ENCODE measurements around the gene PDZRN4.

The PDZRN4 gene

DNA sequence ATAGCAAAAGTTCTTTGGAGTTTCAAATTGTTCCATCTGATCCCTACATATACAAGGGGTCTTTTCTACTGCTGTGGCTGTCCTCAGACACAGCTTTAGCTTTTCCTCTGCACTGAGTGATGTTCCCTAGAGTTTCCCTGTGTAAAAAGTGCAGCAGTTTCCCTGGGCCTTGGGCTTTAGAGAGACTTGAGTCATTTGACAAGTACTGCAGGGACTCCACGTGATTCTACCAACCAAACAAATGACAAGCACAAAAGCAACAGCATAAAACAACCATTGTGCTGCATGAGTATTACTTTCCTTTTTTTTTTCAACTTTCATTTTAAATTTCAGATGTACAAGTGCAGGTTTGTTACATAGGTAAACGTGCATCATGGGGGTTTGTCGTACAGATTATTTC, 272.8 kb downstream of the PDZRN4 start:
- TF ChIP-seq, protein P1, sequence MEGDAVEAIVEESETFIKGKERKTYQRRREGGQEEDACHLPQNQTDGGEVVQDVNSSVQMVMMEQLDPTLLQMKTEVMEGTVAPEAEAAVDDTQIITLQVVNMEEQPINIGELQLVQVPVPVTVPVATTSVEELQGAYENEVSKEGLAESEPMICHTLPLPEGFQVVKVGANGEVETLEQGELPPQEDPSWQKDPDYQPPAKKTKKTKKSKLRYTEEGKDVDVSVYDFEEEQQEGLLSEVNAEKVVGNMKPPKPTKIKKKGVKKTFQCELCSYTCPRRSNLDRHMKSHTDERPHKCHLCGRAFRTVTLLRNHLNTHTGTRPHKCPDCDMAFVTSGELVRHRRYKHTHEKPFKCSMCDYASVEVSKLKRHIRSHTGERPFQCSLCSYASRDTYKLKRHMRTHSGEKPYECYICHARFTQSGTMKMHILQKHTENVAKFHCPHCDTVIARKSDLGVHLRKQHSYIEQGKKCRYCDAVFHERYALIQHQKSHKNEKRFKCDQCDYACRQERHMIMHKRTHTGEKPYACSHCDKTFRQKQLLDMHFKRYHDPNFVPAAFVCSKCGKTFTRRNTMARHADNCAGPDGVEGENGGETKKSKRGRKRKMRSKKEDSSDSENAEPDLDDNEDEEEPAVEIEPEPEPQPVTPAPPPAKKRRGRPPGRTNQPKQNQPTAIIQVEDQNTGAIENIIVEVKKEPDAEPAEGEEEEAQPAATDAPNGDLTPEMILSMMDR (conservative IDR thresholded peaks at IDR 0.05; ENCODE audit: low read depth, low read length): no peak
- H3K4me3 ChIP-seq (ENCODE audit: low read length): no peak overlapping the region

DNA sequence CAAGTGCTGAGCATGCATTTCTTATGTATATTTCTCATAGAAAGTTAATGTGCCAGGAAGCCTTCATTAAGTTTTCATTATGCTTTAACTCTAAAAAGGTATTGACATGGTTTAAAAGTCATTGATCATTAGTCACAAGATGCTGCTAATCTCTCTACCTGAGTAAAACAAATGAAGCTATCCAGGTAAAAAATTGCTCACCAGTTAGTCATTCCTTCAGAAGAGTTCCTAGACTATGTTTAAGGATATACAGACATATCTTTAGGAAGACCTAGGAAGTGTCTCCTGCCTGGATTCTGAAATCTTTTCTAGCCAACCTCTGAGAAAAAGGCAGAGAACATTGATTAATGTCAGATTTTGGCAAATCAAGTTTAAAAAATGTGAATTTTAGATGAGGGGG, 274.2 kb downstream of the PDZRN4 start:
- H3K4me3 ChIP-seq (ENCODE audit: low read length): no peak overlapping the region
- DNase-seq (ENCODE audit: low read depth): no peak
- TF ChIP-seq, protein P1 (conservative IDR thresholded peaks at IDR 0.05; ENCODE audit: low read depth, low read length): no peak

More for the DNA sequence above, 272.8 kb downstream of the PDZRN4 start:
- DNase-seq (ENCODE audit: low read depth): no peak

DNA sequence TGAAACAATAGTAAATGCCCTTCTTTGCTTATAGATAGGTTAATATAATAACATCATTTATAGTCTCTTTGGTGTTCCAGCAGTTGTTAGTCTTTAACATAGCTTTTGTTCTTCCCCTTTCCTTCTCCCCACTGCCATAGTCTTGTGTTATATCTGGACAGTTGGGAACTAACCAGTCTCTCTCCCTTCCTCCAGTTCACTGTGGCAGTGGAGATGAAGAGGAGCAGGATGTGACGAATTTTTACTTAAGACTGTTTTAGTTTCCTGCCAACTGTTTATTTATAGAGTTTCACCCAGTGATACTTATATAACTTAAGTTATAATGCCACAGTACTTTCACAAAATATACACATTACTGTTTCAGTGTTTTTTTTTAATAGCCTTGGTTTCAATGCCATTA, 277.4 kb downstream of the PDZRN4 start:
- no peak for DNase-seq (ENCODE audit: low read depth)
- TF ChIP-seq, protein P1 (conservative IDR thresholded peaks at IDR 0.05; ENCODE audit: low read depth, low read length): no peak
- no peak overlapping the region for H3K4me3 ChIP-seq (ENCODE audit: low read length)

DNA sequence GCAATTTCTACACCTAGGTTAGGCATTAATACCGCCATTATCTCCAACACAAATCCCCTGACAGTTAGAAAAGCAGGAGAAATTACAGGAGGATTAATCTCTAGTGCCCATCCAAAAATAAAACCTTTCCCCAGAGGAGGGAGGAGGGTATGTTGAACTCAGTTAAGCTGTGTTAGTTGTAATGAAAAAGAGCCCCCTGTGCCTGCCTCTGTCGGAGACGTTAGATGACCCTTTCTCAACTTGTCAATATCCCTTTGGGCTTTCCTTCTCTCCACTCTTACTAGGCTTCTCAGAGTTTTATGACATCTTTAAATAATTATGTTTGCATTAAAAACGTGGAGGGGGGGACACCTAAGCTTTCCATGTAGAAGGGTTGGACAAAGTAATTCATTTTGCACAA, 278.2 kb downstream of the PDZRN4 start:
- DNase-seq (ENCODE audit: low read depth): no peak
- H3K4me3 ChIP-seq (ENCODE audit: low read length): no peak overlapping the region
- TF ChIP-seq, protein P1 (conservative IDR thresholded peaks at IDR 0.05; ENCODE audit: low read depth, low read length): no peak

DNA sequence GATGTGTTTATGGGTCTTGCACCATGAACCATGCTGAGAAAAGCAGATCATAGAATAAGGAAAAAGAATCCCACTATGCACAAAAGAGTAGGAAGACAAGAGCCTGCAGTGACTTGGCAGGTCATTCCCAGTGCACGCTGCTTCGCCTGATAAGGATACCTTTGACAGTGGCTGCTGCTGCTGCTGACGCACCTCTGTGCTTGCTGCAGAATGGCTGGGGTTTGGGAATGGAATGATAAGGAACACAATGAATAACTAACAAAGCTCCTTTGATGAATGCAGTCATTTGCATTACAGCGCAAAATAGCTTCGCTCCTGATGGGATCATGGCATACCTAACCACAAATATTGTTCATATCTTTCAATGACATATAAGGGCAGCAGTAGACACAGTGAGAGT, 278.7 kb downstream of the PDZRN4 start:
- no peak overlapping the region for H3K4me3 ChIP-seq (ENCODE audit: low read length)
- TF ChIP-seq, protein P1 (conservative IDR thresholded peaks at IDR 0.05; ENCODE audit: low read depth, low read length): no peak
- no peak for DNase-seq (ENCODE audit: low read depth)

DNA sequence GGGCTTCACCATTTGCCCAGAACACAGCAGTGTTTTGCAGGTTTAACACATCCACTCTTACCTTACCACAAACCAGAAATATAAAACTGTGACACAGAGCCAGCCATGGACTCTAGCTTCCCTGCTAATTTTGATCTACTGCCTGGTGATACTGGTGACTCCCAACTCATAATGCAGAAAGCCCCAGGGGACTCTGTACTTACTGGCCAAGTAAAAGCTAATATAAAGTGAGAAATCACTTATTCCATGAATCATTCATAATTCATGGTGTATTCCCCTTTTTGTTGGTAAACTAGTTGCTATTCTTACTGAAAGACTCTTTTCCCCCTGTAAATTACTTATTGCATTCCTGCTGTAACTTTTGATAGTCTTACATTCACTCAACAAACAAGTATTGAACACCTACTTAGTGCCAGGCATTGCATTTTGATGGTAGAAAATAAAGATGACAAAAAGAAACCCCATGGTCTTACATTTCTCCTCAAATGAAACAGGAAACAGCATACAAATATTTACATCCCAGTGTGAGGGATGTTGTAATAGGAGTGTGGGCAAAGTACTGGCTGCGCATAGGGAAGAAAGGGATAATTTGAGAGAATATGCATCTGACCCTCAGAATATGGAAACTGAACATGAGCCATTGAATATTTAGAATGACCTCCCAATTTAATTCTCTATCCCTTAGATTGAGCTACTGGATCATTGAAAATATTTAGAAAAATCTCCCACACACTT, 279.6 kb downstream of the PDZRN4 start:
- TF ChIP-seq, protein P1 (conservative IDR thresholded peaks at IDR 0.05; ENCODE audit: low read depth, low read length): no peak
- no peak overlapping the region for H3K4me3 ChIP-seq (ENCODE audit: low read length)
- DNase-seq (ENCODE audit: low read depth): no peak

DNA sequence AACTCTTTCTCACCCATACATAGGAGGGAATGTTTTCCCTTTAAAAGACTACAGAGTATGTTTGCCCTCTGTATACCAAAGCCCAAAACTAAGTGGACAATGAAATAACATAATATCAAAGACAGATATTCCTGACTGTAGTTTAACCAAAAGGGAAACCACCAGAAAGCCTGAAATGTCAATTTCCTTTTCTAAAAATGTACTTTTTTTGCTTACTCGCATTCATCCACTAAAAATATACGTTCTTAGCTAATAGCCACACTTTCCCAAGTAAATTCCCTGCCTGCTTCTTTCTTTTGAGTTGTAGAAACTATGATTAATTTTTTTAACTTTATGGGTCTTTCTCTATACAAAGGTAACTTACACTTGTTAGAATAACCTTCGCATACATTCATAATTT, 280.2 kb downstream of the PDZRN4 start:
- no peak overlapping the region for H3K4me3 ChIP-seq (ENCODE audit: low read length)
- DNase-seq (ENCODE audit: low read depth): no peak
- TF ChIP-seq, protein P1 (conservative IDR thresholded peaks at IDR 0.05; ENCODE audit: low read depth, low read length): no peak

Data from retinal pigment epithelial cell (primary cell).